Neural cell (in vitro differentiated cells): ENCODE results near the gene METAP1D. TPM values are rescaled to one million over a fixed set of nuclear protein-coding genes. Genes with fewer than 3 reads are reported as not detected.

Experiments
- H2AFZ ChIP-seq: fragments of 200-600, 300-800 bp; sonication (generic), shearing (Covaris generic); 2 replicates; pipeline ENCODE4 v1.6.0; 2014; ENCODE audit warnings: low read depth, mild to moderate bottlenecking, antibody characterized with exemption, low read length, moderate library complexity
- H3F3A ChIP-seq: fragments of 200-600 bp; shearing (Covaris generic); 2 replicates; pipeline ENCODE4 v1.6.1; 2016; ENCODE audit warnings: mild to moderate bottlenecking, moderate library complexity, mixed read lengths, antibody characterized with exemption, low read length; ENCODE audit not compliant: insufficient read depth, poor library complexity, severe bottlenecking
- H3K27ac ChIP-seq: fragments of 200-600, 300-800 bp; sonication (generic), shearing (Covaris generic); 2 replicates; pipeline ENCODE4 v1.5.1; 2014; ENCODE audit warnings: mild to moderate bottlenecking, low read length, moderate library complexity
- H3K27me3 ChIP-seq: fragments of 300-800, 200-600 bp; sonication (generic), shearing (Covaris generic); 2 replicates; pipeline ENCODE4 v1.6.0; 2014; ENCODE audit warnings: mild to moderate bottlenecking, low read depth, low read length, moderate library complexity; ENCODE audit not compliant: insufficient read depth
- H3K36me3 ChIP-seq: fragments of 300-800, 200-600 bp; sonication (generic), shearing (Covaris generic); 2 replicates; pipeline ENCODE4 v1.5.1; 2014; ENCODE audit warnings: mild to moderate bottlenecking, antibody characterized with exemption, low read length, moderate library complexity; ENCODE audit not compliant: insufficient read depth
- H3K4me2 ChIP-seq: fragments of 300-800, 200-600 bp; sonication (generic), shearing (Covaris generic); 2 replicates; pipeline ENCODE4 v1.6.0; 2014; ENCODE audit warnings: mild to moderate bottlenecking, low read length
- H3K4me3 ChIP-seq: fragments of 300-800, 200-600 bp; sonication (generic), shearing (Covaris generic); 2 replicates; pipeline ENCODE4 v1.5.1; 2014; ENCODE audit warnings: mild to moderate bottlenecking, low read length, moderate library complexity
- H3K79me2 ChIP-seq: fragments of 200-600 bp; shearing (Covaris generic); replicated peaks from 2 replicates; pipeline ENCODE4 v1.6.0; 2014; ENCODE audit warnings: mild to moderate bottlenecking, low read length, moderate library complexity; ENCODE audit not compliant: insufficient read depth
- H3K9ac ChIP-seq: fragments of 300-800, 200-600 bp; sonication (generic), shearing (Covaris generic); 2 replicates; pipeline ENCODE4 v1.6.1; 2016; ENCODE audit warnings: mild to moderate bottlenecking, low read length, mixed read lengths
- H3K9me2 ChIP-seq: fragments of 200-600 bp; shearing (Covaris generic); 2 replicates; pipeline ENCODE4 v1.6.1; 2016; ENCODE audit warnings: mild to moderate bottlenecking, low read length, mixed read lengths; ENCODE audit not compliant: insufficient read depth
- H3K9me3 ChIP-seq: fragments of 200-600, 300-800 bp; sonication (generic), shearing (Covaris generic); 2 replicates; pipeline ENCODE4 v1.6.1; 2016; ENCODE audit warnings: mild to moderate bottlenecking, mixed run types, low read length, moderate library complexity, mixed read lengths
- H4K20me1 ChIP-seq: fragments of 200-600 bp; shearing (Covaris generic); 2 replicates; pipeline ENCODE4 v1.6.1; 2016; ENCODE audit warnings: mild to moderate bottlenecking, mixed run types; ENCODE audit not compliant: insufficient read depth
- EP300 ChIP-seq: fragments of 450-650 bp; conservative IDR thresholded peaks from 2 replicates; pipeline ENCODE4 v1.6.1; 2014; ENCODE audit warnings: antibody characterized with exemption, mild to moderate bottlenecking, moderate library complexity; ENCODE audit not compliant: poor library complexity, severe bottlenecking
- EZH2 ChIP-seq: fragments of 200-600, 300-800 bp; shearing (Covaris generic), sonication (generic); IDR thresholded peaks from 2 replicates; pipeline ENCODE4 v1.6.1; 2014; ENCODE audit warnings: antibody characterized with exemption, low read length, borderline replicate concordance, mild to moderate bottlenecking; ENCODE audit not compliant: insufficient read depth, poor library complexity, severe bottlenecking
- MXI1 ChIP-seq: fragments of 450-650 bp; conservative IDR thresholded peaks from 2 replicates; pipeline ENCODE4 v1.6.1; 2014; ENCODE audit warnings: antibody characterized with exemption, mild to moderate bottlenecking; ENCODE audit not compliant: poor library complexity, severe bottlenecking
- POLR2AphosphoS5 ChIP-seq: IDR thresholded peaks from 2 replicates; pipeline ENCODE4 v1.6.1; 2012
- RAD21 ChIP-seq: fragments of 450-650 bp; conservative IDR thresholded peaks from 2 replicates; pipeline ENCODE4 v1.6.1; 2014; ENCODE audit warnings: antibody characterized with exemption, mild to moderate bottlenecking, moderate library complexity
- SMC3 ChIP-seq: fragments of 450-650 bp; conservative IDR thresholded peaks from 2 replicates; pipeline ENCODE4 v1.6.1; 2014; ENCODE audit warnings: antibody characterized with exemption, mild to moderate bottlenecking, moderate library complexity; ENCODE audit not compliant: poor library complexity
- TAF1 ChIP-seq: IDR thresholded peaks from 2 replicates; pipeline ENCODE4 v1.6.1; 2012; ENCODE audit warnings: low read depth
- polyA plus RNA-seq: library from polyadenylated mRNA; depleted of rRNA; stranded (reverse); fragments of >200 nt; gene quantifications from 2 replicates; pipeline ENCODE4 v1.2.3, GENCODE V29; 2014
- TF ChIP-seq, protein P1 (sequence below): fragments of 450-650 bp; IDR thresholded peaks from 2 replicates; pipeline ENCODE4 v1.5.1; 2014; ENCODE audit warnings: antibody characterized with exemption, mild to moderate bottlenecking, moderate library complexity; ENCODE audit not compliant: poor library complexity, severe bottlenecking
- TF ChIP-seq, protein P2 (sequence below): IDR thresholded peaks from 2 replicates; pipeline ENCODE4 v1.6.1; 2012; ENCODE audit warnings: borderline replicate concordance

The METAP1D gene
- polyA plus RNA-seq, 1 donor from 2014 or later = 5.4 TPM

DNA sequence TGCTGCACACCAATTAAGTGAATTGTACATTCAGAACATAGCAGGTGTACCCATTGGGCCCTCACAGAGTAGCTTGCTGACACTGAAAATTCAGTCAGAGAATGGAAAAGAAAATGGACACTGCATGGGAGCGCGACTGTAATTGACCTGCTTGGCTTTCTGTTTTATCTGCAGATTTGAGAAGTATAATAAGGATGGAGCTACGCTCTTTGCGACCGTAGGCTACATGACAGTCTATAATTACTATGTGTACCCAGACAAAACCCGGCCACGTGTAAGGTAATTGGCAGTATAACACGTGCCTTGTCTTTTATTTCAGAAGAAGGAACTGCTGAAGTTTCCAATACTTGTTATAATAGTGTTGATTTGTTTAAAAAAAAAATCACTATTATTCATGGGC lies 33.5 kb upstream of the METAP1D start:
- TF ChIP-seq MXI1 = peak; percentile 72
- TF ChIP-seq, protein P1, sequence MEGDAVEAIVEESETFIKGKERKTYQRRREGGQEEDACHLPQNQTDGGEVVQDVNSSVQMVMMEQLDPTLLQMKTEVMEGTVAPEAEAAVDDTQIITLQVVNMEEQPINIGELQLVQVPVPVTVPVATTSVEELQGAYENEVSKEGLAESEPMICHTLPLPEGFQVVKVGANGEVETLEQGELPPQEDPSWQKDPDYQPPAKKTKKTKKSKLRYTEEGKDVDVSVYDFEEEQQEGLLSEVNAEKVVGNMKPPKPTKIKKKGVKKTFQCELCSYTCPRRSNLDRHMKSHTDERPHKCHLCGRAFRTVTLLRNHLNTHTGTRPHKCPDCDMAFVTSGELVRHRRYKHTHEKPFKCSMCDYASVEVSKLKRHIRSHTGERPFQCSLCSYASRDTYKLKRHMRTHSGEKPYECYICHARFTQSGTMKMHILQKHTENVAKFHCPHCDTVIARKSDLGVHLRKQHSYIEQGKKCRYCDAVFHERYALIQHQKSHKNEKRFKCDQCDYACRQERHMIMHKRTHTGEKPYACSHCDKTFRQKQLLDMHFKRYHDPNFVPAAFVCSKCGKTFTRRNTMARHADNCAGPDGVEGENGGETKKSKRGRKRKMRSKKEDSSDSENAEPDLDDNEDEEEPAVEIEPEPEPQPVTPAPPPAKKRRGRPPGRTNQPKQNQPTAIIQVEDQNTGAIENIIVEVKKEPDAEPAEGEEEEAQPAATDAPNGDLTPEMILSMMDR = no peak
- Histone ChIP-seq H3K4me3 (peak overlapping the region; percentile 29), H3K27ac (no peak overlapping the region), H2AFZ (no peak overlapping the region), H3F3A (no peaks in the 10 kb centered on the region), H4K20me1 (no peaks in the 10 kb centered on the region), H3K9me2 (no peaks in the 10 kb centered on the region), H3K9me3 (no peaks in the 10 kb centered on the region), H3K79me2 (no peaks in the 10 kb centered on the region), H3K9ac (no peak overlapping the region), H3K4me2 (no peak overlapping the region), H3K36me3 (peaks cover 5% of the 10 kb centered on the region), H3K27me3 (no peaks in the 10 kb centered on the region)

DNA sequence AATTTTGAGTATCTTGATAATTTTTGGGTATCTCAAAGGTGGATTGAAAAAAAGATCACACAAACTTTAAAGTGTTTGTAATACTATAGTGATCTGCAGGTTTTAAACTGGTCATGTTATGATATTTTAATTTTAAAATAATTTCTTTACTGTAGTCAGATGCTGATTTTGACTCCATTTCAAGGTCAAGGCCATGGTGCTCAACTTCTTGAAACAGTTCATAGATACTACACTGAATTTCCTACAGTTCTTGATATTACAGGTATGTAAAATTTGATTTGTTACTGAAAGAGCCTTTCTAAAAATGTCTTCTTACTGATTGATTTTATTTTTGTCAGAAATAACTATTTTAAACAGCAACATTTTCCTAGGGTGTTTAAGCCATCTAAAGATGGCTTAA lies 33.1 kb upstream of the METAP1D start:
- no peak overlapping the region for H3K27ac ChIP-seq
- no peaks in the 10 kb centered on the region for H3K27me3 ChIP-seq
- H3K9me2 ChIP-seq = no peaks in the 10 kb centered on the region
- TF ChIP-seq EZH2 = no peak
- no peak for TF ChIP-seq TAF1
- TF ChIP-seq RAD21 = no peak
- TF ChIP-seq EP300 = no peak
- TF ChIP-seq, protein P1 = no peak
- TF ChIP-seq, protein P2, sequence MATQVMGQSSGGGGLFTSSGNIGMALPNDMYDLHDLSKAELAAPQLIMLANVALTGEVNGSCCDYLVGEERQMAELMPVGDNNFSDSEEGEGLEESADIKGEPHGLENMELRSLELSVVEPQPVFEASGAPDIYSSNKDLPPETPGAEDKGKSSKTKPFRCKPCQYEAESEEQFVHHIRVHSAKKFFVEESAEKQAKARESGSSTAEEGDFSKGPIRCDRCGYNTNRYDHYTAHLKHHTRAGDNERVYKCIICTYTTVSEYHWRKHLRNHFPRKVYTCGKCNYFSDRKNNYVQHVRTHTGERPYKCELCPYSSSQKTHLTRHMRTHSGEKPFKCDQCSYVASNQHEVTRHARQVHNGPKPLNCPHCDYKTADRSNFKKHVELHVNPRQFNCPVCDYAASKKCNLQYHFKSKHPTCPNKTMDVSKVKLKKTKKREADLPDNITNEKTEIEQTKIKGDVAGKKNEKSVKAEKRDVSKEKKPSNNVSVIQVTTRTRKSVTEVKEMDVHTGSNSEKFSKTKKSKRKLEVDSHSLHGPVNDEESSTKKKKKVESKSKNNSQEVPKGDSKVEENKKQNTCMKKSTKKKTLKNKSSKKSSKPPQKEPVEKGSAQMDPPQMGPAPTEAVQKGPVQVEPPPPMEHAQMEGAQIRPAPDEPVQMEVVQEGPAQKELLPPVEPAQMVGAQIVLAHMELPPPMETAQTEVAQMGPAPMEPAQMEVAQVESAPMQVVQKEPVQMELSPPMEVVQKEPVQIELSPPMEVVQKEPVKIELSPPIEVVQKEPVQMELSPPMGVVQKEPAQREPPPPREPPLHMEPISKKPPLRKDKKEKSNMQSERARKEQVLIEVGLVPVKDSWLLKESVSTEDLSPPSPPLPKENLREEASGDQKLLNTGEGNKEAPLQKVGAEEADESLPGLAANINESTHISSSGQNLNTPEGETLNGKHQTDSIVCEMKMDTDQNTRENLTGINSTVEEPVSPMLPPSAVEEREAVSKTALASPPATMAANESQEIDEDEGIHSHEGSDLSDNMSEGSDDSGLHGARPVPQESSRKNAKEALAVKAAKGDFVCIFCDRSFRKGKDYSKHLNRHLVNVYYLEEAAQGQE = no peak
- no peak for TF ChIP-seq SMC3
- no peak for TF ChIP-seq POLR2AphosphoS5
- TF ChIP-seq MXI1 = no peak
- no peaks in the 10 kb centered on the region for H3F3A ChIP-seq
- peak overlapping the region; percentile 29 for H3K4me3 ChIP-seq
- H3K9ac ChIP-seq = no peak overlapping the region
- no peaks in the 10 kb centered on the region for H3K79me2 ChIP-seq
- H3K9me3 ChIP-seq = no peaks in the 10 kb centered on the region
- H4K20me1 ChIP-seq = no peaks in the 10 kb centered on the region
- no peak overlapping the region for H3K4me2 ChIP-seq
- H3K36me3 ChIP-seq = peaks cover 5% of the 10 kb centered on the region
- H2AFZ ChIP-seq = no peak overlapping the region
